Effector memory CD4-positive, alpha-beta T cell (primary cell): ENCODE measurements around the gene TAF11L13.
"Not testable (repeated sequence)": the region's sequence is repeated elsewhere in the genome, so short reads cannot be mapped to it uniquely, and the experiment has no call there.

Experiments
- DNase-seq, 3 donors: peaks; one replicate each; pipeline ENCODE4 v3.0.0-alpha.2; 2020
- H3K27ac ChIP-seq: 2 replicates; pipeline ENCODE4 v1.7.0; 2013; ENCODE audit warnings: mild to moderate bottlenecking, low read length, moderate library complexity; ENCODE audit not compliant: insufficient read depth, poor library complexity, severe bottlenecking
- H3K27me3 ChIP-seq: replicated peaks from 2 replicates; pipeline ENCODE4 v1.7.0; 2013; ENCODE audit warnings: mild to moderate bottlenecking, low read length; ENCODE audit not compliant: insufficient read depth, control insufficient read depth, poor library complexity, severe bottlenecking
- H3K36me3 ChIP-seq: 2 replicates; pipeline ENCODE4 v1.7.0; 2013; ENCODE audit warnings: mild to moderate bottlenecking, low read length, moderate library complexity; ENCODE audit not compliant: control insufficient read depth, insufficient read depth
- H3K4me1 ChIP-seq: 2 replicates; pipeline ENCODE4 v1.7.0; 2013; ENCODE audit warnings: low read length, mild to moderate bottlenecking; ENCODE audit not compliant: control insufficient read depth, insufficient read depth, poor library complexity, severe bottlenecking
- H3K4me3 ChIP-seq: 2 replicates; pipeline ENCODE4 v1.7.0; 2013; ENCODE audit warnings: low read length, low read depth, mild to moderate bottlenecking; ENCODE audit not compliant: insufficient read depth, poor library complexity, severe bottlenecking
- H3K9me3 ChIP-seq: 2 replicates; pipeline ENCODE4 v1.7.0; 2013; ENCODE audit warnings: mild to moderate bottlenecking, low read length, moderate library complexity; ENCODE audit not compliant: control insufficient read depth
- total RNA-seq, 3 donors: gene quantifications; one replicate each; lab custom pipeline; 2026; lab: John Stamatoyannopoulos, UW

TAF11L13 gene
- total RNA-seq, result 0 reads per million in 3 donors

GRCh38 chr5:17631788-17632187 lies at the start of gene TAF11L13:
TAF11L13 (plus strand) TSS chr5:17632088.
- not testable (repeated sequence) for H3K4me1 ChIP-seq, DNase-seq, H3K9me3 ChIP-seq, H3K36me3 ChIP-seq, H3K27ac ChIP-seq, H3K4me3 ChIP-seq, H3K27me3 ChIP-seq

DNA sequence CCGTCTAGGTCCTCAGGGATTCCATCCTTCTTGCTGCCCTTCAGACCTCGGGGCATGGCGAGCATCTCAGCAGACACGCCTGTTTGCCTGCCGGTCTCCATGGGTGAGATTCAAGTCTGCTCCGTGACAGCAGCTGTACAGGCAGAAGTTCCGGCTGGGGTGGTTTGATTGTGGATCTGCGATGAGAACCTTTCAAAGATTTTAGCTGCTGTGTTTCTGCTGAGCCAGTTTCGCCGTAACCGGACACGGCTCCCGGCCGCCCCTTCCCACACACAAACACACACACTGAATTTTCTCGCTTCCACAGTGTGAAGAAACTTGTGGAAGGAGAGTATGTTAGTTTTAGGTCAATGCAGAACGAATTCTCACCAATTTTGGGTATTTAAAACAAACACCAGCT lies 46.2 kb upstream of the TAF11L13 start, which contains the start of gene TAF11L7:
TAF11L7 (minus strand) TSS at position 101 of the 400 bp plus-strand sequence.
- H3K4me3 ChIP-seq, H3K4me1 ChIP-seq, H3K27ac ChIP-seq, H3K9me3 ChIP-seq, DNase-seq, H3K27me3 ChIP-seq, H3K36me3 ChIP-seq: not testable (repeated sequence)

DNA sequence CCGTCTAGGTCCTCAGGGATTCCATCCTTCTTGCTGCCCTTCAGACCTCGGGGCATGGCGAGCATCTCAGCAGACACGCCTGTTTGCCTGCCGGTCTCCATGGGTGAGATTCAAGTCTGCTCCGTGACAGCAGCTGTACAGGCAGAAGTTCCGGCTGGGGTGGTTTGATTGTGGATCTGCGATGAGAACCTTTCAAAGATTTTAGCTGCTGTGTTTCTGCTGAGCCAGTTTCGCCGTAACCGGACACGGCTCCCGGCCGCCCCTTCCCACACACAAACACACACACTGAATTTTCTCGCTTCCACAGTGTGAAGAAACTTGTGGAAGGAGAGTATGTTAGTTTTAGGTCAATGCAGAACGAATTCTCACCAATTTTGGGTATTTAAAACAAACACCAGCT lies 41.0 kb upstream of the TAF11L13 start, which contains the start of gene TAF11L8:
TAF11L8 (minus strand) TSS at position 101 of the 400 bp plus-strand sequence.
- not testable (repeated sequence) for H3K4me3 ChIP-seq, DNase-seq, H3K27me3 ChIP-seq, H3K4me1 ChIP-seq, H3K36me3 ChIP-seq, H3K27ac ChIP-seq, H3K9me3 ChIP-seq

GRCh38 chr5:17594255-17594654 lies 37.6 kb upstream of the TAF11L13 start, which contains the start of gene TAF11L9:
TAF11L9 (minus strand) TSS chr5:17594394.
- not testable (repeated sequence) for H3K27ac ChIP-seq, H3K36me3 ChIP-seq, DNase-seq, H3K4me1 ChIP-seq, H3K9me3 ChIP-seq, H3K27me3 ChIP-seq, H3K4me3 ChIP-seq

- not testable (repeated sequence) for H3K9me3 ChIP-seq, H3K27me3 ChIP-seq, H3K36me3 ChIP-seq, H3K27ac ChIP-seq, DNase-seq, H3K4me3 ChIP-seq, H3K4me1 ChIP-seq
Measured at GRCh38 chr5:17597728-17598127, 34.2 kb upstream of the TAF11L13 start, which contains the start of gene TAF11L10. TAF11L10 (minus strand) TSS chr5:17597828.

GRCh38 chr5:17603880-17604279 lies 28.0 kb upstream of the TAF11L13 start, which contains the start of gene TAF11L11:
TAF11L11 (plus strand) TSS chr5:17604183.
- H3K27ac ChIP-seq, DNase-seq, H3K36me3 ChIP-seq, H3K4me1 ChIP-seq, H3K27me3 ChIP-seq, H3K4me3 ChIP-seq, H3K9me3 ChIP-seq: not testable (repeated sequence)

- Histone ChIP-seq H3K4me1 (no peaks in the 10 kb centered on the region), H3K27ac (no peak overlapping the region), H3K27me3 (no peaks in the 10 kb centered on the region), H3K4me3 (no peak overlapping the region), H3K36me3 (no peaks in the 10 kb centered on the region), H3K9me3 (no peaks in the 10 kb centered on the region)
- DNase-seq, result no peak
Measured at GRCh38 chr5:17604951-17605350, 26.9 kb upstream of the TAF11L13 start.

DNA sequence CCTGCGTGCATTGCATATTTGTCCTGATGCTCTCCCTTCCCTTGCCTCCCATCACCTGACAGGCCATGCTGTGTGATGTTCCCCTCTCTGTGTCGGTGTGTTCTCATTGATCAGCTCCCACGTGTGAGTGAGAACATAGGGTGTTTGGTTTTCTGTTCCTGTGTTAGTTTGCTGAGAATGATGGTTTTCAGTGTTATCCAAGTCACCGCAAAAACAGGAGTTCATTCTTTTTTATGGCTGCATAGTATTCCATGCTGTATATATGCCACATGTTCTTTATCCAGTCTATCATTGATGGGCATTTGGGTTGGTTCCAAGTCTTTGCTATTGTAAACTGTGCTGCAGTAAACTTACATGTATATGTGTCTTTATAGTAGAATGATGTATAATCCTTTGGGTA lies 24.4 kb upstream of the TAF11L13 start:
- DNase-seq, H3K9me3 ChIP-seq, H3K27me3 ChIP-seq, H3K4me1 ChIP-seq, H3K36me3 ChIP-seq, H3K27ac ChIP-seq, H3K4me3 ChIP-seq: not testable (repeated sequence)

- H3K36me3 ChIP-seq, H3K27ac ChIP-seq, H3K4me3 ChIP-seq, H3K9me3 ChIP-seq, H3K27me3 ChIP-seq, H3K4me1 ChIP-seq, DNase-seq: not testable (repeated sequence)
Measured at GRCh38 chr5:17610092-17610491, 21.8 kb upstream of the TAF11L13 start, which contains the start of gene TAF11L12. TAF11L12 (plus strand) TSS chr5:17610392.

- no peak overlapping the region for H3K27ac ChIP-seq
- H3K9me3 ChIP-seq, result no peaks in the 10 kb centered on the region
- H3K4me3 ChIP-seq, result no peak overlapping the region
- no peaks in the 10 kb centered on the region for H3K27me3 ChIP-seq
- no peaks in the 10 kb centered on the region for H3K36me3 ChIP-seq
- DNase-seq, result no peak
- H3K4me1 ChIP-seq, result no peaks in the 10 kb centered on the region
Measured at GRCh38 chr5:17614872-17615605, 16.8 kb upstream of the TAF11L13 start.
